K562 (cell line): ENCODE data around the gene RABGAP1L. TPM values are rescaled to one million over a fixed set of nuclear protein-coding genes. Genes with fewer than 3 reads are reported as not detected.

ENCODE experiments used
- BCL6 ChIP-seq: fragments of 250-450 bp; sonication (Bioruptor Pico); IDR thresholded peaks from 2 replicates; pipeline ENCODE4 v1.4.0; 2020
- CEBPB ChIP-seq: fragments of 450-650 bp; IDR thresholded peaks from 2 replicates; pipeline ENCODE4 v1.6.1; 2016; ENCODE audit warnings: missing genetic modification characterization, missing compliant biosample characterization
- FOXK1 ChIP-seq: sonication (generic); formaldehyde crosslinking; IDR thresholded peaks from 2 replicates; pipeline ENCODE4 v1.8.0; 2022; ENCODE audit warnings: missing genetic modification reagents, mild to moderate bottlenecking, borderline replicate concordance
- FOXM1 ChIP-seq, 2 experiments: fragments of 450-650 bp in 1 of 2; sonication (generic) in 1 of 2; formaldehyde crosslinking in 1 of 2; IDR thresholded peaks; 2 replicates each; pipeline versions ENCODE4 v1.6.1 to v1.9.0; 2017 to 2022; ENCODE audit warnings: low read depth in 2 of 2, mild to moderate bottlenecking in 2 of 2, missing genetic modification reagents in 1 of 2, moderate library complexity in 1 of 2
- GABPB1 ChIP-seq: sonication (generic); formaldehyde crosslinking; IDR thresholded peaks from 2 replicates; pipeline ENCODE4 v1.8.0; 2022; ENCODE audit warnings: mild to moderate bottlenecking, missing genetic modification reagents
- GATA2 ChIP-seq: sonication (generic); formaldehyde crosslinking; IDR thresholded peaks from 2 replicates; pipeline ENCODE4 v1.4.0; 2020; ENCODE audit warnings: mild to moderate bottlenecking, missing genetic modification reagents
- HNRNPL ChIP-seq: fragments of 200-400 bp; formaldehyde crosslinking; IDR thresholded peaks from 2 replicates; pipeline ENCODE4 v1.6.1; 2017; ENCODE audit warnings: low read depth, mild to moderate bottlenecking, low read length
- KAT8 ChIP-seq: fragments of 450-650 bp; IDR thresholded peaks from 2 replicates; pipeline ENCODE4 v1.6.1; 2016; ENCODE audit warnings: low read depth, mild to moderate bottlenecking
- KDM5B ChIP-seq: fragments of 200-600 bp; sonication (generic); IDR thresholded peaks from 2 replicates; pipeline ENCODE4 v1.6.1; 2012; ENCODE audit warnings: low read depth, mild to moderate bottlenecking, moderate library complexity, low read length, control low read depth, inconsistent platforms; ENCODE audit not compliant: insufficient replicate concordance
- NFATC3 ChIP-seq: fragments of 450-650 bp; IDR thresholded peaks from 2 replicates; pipeline ENCODE4 v1.6.1; 2017; ENCODE audit warnings: mild to moderate bottlenecking
- POLR2AphosphoS2 ChIP-seq: IDR thresholded peaks from 2 replicates; pipeline ENCODE4 v1.6.1; 2012; ENCODE audit warnings: low read length, improper control_type of control experiment
- PRMT5 ChIP-seq: sonication (generic); formaldehyde crosslinking; IDR thresholded peaks from 2 replicates; pipeline ENCODE4 v1.5.0; 2020; ENCODE audit warnings: missing genetic modification reagents
- RAD21 ChIP-seq, 2 experiments: fragments of 250-450 bp in 1 of 2; fragments of 450-650 bp in 1 of 2; sonication (Bioruptor Pico) in 1 of 2; formaldehyde crosslinking in 1 of 2; IDR thresholded peaks in 1 of 2; conservative IDR thresholded peaks in 1 of 2; 2 replicates each; pipeline versions ENCODE4 v1.4.0 to v1.8.0; 2020 to 2022; ENCODE audit warnings: mild to moderate bottlenecking in 2 of 2, moderate library complexity in 1 of 2
- SIX5 ChIP-seq, 2 experiments: IDR thresholded peaks; 2 replicates each; pipeline ENCODE4 v1.6.1; 2011; ENCODE audit warnings: low read length in 2 of 2, borderline replicate concordance in 1 of 2, low read depth in 1 of 2, mild to moderate bottlenecking in 1 of 2, moderate library complexity in 1 of 2; ENCODE audit not compliant: insufficient read depth in 1 of 2
- SPI1 ChIP-seq: IDR thresholded peaks from 2 replicates; pipeline ENCODE4 v1.6.1; 2011; ENCODE audit warnings: low read depth, low read length, control low read depth, borderline replicate concordance
- SRSF1 ChIP-seq: fragments of 200-400 bp; formaldehyde crosslinking; IDR thresholded peaks from 2 replicates; pipeline ENCODE4 v1.6.1; 2017; ENCODE audit warnings: mild to moderate bottlenecking, low read depth, low read length, moderate library complexity
- TAF9B ChIP-seq: fragments of 450-650 bp; IDR thresholded peaks from 2 replicates; pipeline ENCODE4 v1.6.1; 2018; ENCODE audit warnings: mild to moderate bottlenecking; ENCODE audit not compliant: partially characterized antibody
- TEAD1 ChIP-seq, 2 experiments: fragments of 450-650 bp in 1 of 2; sonication (generic) in 1 of 2; formaldehyde crosslinking; IDR thresholded peaks; 2 replicates each; pipeline versions ENCODE4 v1.4.0 to v1.8.0; 2020 to 2022; ENCODE audit warnings: mild to moderate bottlenecking in 2 of 2, missing genetic modification reagents in 1 of 2
- TRIM24 ChIP-seq, 2 experiments: fragments of 450-650 bp; IDR thresholded peaks; 2 replicates each; pipeline ENCODE4 v1.6.1; 2016
- YY1 ChIP-seq, 3 experiments: IDR thresholded peaks; 2 replicates each; pipeline ENCODE4 v1.6.1; 2011; ENCODE audit warnings: low read length in 2 of 3, mild to moderate bottlenecking in 2 of 3, moderate library complexity in 2 of 3, borderline replicate concordance in 1 of 3, control low read depth in 1 of 3, low read depth in 1 of 3; ENCODE audit not compliant: insufficient read depth in 3 of 3, insufficient replicate concordance in 2 of 3, control insufficient read depth in 1 of 3, insufficient read length in 1 of 3; ENCODE audit errors: extremely low read depth in 1 of 3
- ZBTB17 ChIP-seq: fragments of 450-650 bp; formaldehyde crosslinking; IDR thresholded peaks from 2 replicates; pipeline ENCODE4 v1.4.0; 2020; ENCODE audit warnings: mild to moderate bottlenecking
- ZNF274 ChIP-seq: IDR thresholded peaks from 2 replicates; pipeline ENCODE4 v1.6.1; 2011; ENCODE audit warnings: low read depth, mild to moderate bottlenecking, low read length, moderate library complexity, borderline replicate concordance
- ZNF436 ChIP-seq: fragments of 250-450, 450-650 bp; sonication (Bioruptor Pico); formaldehyde crosslinking; IDR thresholded peaks from 2 replicates; pipeline ENCODE4 v1.7.0; 2020; ENCODE audit warnings: mild to moderate bottlenecking
- polyA plus RNA-seq, 8 experiments: library from polyadenylated mRNA; depleted of rRNA in 4 of 8; stranded (reverse) in 5 of 8; unstranded in 3 of 8; fragments of >200 nt; fragmentation: Nextera tagmentation in 2 of 8; fragmentation: Illumina TruSeq in 1 of 8; extraction: Ambion mirVana in 2 of 8; extraction: Trizol in 1 of 8; gene quantifications; 2 replicates each; pipeline versions ENCODE4 v1.2.1 to v1.2.3, GENCODE V29; 2011 to 2014; ENCODE audit warnings: inconsistent platforms in 1 of 8, missing spikeins in 1 of 8
- total RNA-seq, 7 experiments: library from RNA; depleted of rRNA in 6 of 7; stranded (reverse); fragments of >200 nt in 6 of 7; fragmentation: Illumina TruSeq in 2 of 7; extraction: Trizol in 2 of 7; gene quantifications; 2 replicates each; pipeline versions ENCODE4 v1.2.1 to v1.2.3, GENCODE V29; 2011 to 2021; ENCODE audit warnings: low replicate concordance in 1 of 7
- TF ChIP-seq, protein P1 (sequence below): sonication (generic); formaldehyde crosslinking; IDR thresholded peaks from 2 replicates; pipeline ENCODE4 v1.4.0; 2020; ENCODE audit warnings: mild to moderate bottlenecking, missing genetic modification reagents
- TF ChIP-seq, protein P2 (sequence below), 2 experiments: fragments of 450-650 bp in 1 of 2; sonication (generic) in 1 of 2; formaldehyde crosslinking in 1 of 2; IDR thresholded peaks in 1 of 2; conservative IDR thresholded peaks in 1 of 2; 2 replicates each; pipeline versions ENCODE4 v1.6.1 to v1.8.1; 2016 to 2023; ENCODE audit warnings: mild to moderate bottlenecking in 2 of 2, moderate library complexity in 2 of 2, inconsistent platforms in 1 of 2, missing genetic modification reagents in 1 of 2

RABGAP1L gene
- total and polyA plus RNA-seq, 9 of the 15 experiments (the other 6 are each of a cell fraction or from before 2014, with no cell fraction given): 16.5 to 44.9 (median 26.7) TPM

DNA sequence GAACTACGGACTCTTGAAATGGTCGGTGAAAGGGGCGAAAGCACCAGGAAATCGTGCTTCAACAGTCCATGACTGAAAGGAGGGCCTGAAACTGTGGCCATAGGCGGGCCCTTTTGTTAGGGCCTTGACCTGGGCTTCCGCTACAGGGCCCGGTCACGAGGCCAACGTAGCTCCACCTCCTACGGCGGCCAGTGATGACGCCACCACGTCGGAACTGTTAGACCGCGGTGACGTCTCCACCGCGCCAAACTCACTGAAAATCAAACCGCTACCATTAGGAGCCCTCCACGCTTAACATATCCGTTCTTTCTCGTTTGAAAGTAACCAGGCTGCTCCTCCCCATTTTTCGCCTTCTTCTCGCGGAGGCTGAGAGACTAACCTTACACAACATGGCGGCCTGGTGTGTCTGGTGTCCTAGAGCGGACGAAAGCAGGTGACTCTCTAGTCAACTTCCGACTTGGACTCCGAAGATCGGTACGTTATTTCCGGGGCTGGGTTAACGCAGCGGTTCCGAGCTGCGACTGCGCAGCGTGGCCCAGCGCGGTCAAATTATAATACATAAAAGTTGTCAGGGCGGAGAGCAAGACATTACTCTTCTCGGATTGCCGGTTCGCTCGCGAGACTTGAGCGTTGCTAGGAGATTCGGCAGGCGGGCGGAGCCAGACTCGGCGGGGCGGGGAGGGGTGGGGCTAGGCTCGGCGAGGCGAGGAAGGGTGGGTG is 840.1 kb downstream of the RABGAP1L start (continued):
- peak; percentile 92 for TF ChIP-seq POLR2AphosphoS2
- peak; percentile 16 for TF ChIP-seq FOXK1 (CRISPR knock-in tag)
- peak; percentile 84 to 97 (median 96) for TF ChIP-seq YY1 (IDR thresholded peaks at IDR 0.05; ENCODE audit: borderline replicate concordance in 1 of 3, control insufficient read depth in 1 of 3, extremely low read depth in 1 of 3, insufficient read depth in 3 of 3, insufficient read length in 1 of 3, insufficient replicate concordance in 2 of 3, low read depth in 1 of 3, low read length in 2 of 3)
- TF ChIP-seq ZNF274: no peak
- TF ChIP-seq TAF9B: peak; percentile 92
- TF ChIP-seq, protein P1, sequence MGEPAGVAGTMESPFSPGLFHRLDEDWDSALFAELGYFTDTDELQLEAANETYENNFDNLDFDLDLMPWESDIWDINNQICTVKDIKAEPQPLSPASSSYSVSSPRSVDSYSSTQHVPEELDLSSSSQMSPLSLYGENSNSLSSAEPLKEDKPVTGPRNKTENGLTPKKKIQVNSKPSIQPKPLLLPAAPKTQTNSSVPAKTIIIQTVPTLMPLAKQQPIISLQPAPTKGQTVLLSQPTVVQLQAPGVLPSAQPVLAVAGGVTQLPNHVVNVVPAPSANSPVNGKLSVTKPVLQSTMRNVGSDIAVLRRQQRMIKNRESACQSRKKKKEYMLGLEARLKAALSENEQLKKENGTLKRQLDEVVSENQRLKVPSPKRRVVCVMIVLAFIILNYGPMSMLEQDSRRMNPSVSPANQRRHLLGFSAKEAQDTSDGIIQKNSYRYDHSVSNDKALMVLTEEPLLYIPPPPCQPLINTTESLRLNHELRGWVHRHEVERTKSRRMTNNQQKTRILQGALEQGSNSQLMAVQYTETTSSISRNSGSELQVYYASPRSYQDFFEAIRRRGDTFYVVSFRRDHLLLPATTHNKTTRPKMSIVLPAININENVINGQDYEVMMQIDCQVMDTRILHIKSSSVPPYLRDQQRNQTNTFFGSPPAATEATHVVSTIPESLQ (CRISPR knock-in tag): no peak; the same call in none of the 2 replicates
- TF ChIP-seq ZBTB17: no peak; the same call in 1 of the 2 replicates
- TF ChIP-seq KAT8: peak; percentile 82
- TF ChIP-seq TRIM24 (IDR thresholded peaks at IDR 0.05): peak in 1 of 2 experiments; percentile 89; a peak in 2 of 4 replicates
- TF ChIP-seq, protein P2, sequence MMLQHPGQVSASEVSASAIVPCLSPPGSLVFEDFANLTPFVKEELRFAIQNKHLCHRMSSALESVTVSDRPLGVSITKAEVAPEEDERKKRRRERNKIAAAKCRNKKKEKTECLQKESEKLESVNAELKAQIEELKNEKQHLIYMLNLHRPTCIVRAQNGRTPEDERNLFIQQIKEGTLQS (IDR thresholded peaks at IDR 0.05): peak; percentile 95
- TF ChIP-seq, protein P2 (CRISPR knock-in tag; conservative IDR thresholded peaks at IDR 0.05): peak; percentile 95
- no peak; the same call in 1 of the 2 replicates for TF ChIP-seq NFATC3
- peak; percentile 41 to 44; a peak in 3 of 4 replicates for TF ChIP-seq SIX5 (IDR thresholded peaks at IDR 0.05; ENCODE audit: borderline replicate concordance in 1 of 2, insufficient read depth in 1 of 2, low read depth in 1 of 2, low read length in 2 of 2)
- TF ChIP-seq ZNF436 (CRISPR knock-in tag): no peak
- TF ChIP-seq GABPB1 (CRISPR knock-in tag): peak; percentile 94
- TF ChIP-seq KDM5B: peak; percentile 98
- no peak for TF ChIP-seq SPI1
- peak; percentile 50 to 85; a peak in 2 of 4 replicates for TF ChIP-seq TEAD1 (CRISPR knock-in tag; IDR thresholded peaks at IDR 0.05)
- peak; percentile 89 for TF ChIP-seq FOXM1 (IDR thresholded peaks at IDR 0.05; ENCODE audit: low read depth)
- TF ChIP-seq FOXM1 (CRISPR knock-in tag; IDR thresholded peaks at IDR 0.05; ENCODE audit: low read depth): peak; percentile 45
- TF ChIP-seq BCL6 (CRISPR knock-in tag): no peak
- TF ChIP-seq CEBPB (tag): no peak; the same call in 1 of the 2 replicates
- no peak for TF ChIP-seq HNRNPL
- TF ChIP-seq GATA2: no peak
- TF ChIP-seq SRSF1: no peak
- no peak for TF ChIP-seq PRMT5
- TF ChIP-seq RAD21 (CRISPR knock-in tag; conservative IDR thresholded peaks at IDR 0.05 in 1 of 2, IDR thresholded peaks at IDR 0.05 in 1 of 2): no peak
